CD4-positive, alpha-beta T cell (primary cell): ENCODE results near the gene MAPKAP1. TPM values are rescaled to one million over a fixed set of nuclear protein-coding genes. Genes with fewer than 3 reads are reported as not detected.

Experiments
- ATAC-seq: fragments of 200-7000 bp; cut with Tn5 transposase; one replicate; pipeline ENCODE4 v1.10.0; 2022; ENCODE audit warnings: mild to moderate bottlenecking; ENCODE audit not compliant: poor library complexity
- CTCF ChIA-PET: fragments of 350-600 bp; sonication (Branson Sonifier 250); formaldehyde crosslinking; loops from one replicate; lab custom pipeline; 2021; ENCODE audit warnings: antibody characterized with exemption, inconsistent platforms; lab: Charles Lee
- POLR2A ChIA-PET: fragments of 350-600 bp; sonication (Branson Sonifier 250); formaldehyde crosslinking; loops from one replicate; lab custom pipeline; 2021; ENCODE audit warnings: antibody characterized with exemption, inconsistent platforms; lab: Charles Lee
- DNase-seq, 14 experiments: peaks; one replicate each; pipeline ENCODE4 v3.0.0-alpha.2; 2013 to 2020; ENCODE audit warnings: mixed read lengths in 2 of 14
- H3K27ac ChIP-seq, 2 donors: one replicate each; pipeline versions ENCODE4 v1.5.1 to v1.7.0; 2013; ENCODE audit warnings: low read length in 2 of 2, low read depth in 1 of 2, mild to moderate bottlenecking in 1 of 2
- H3K27me3 ChIP-seq, 2 experiments: 1 replicate in 1 of 2; 2 replicates in 1 of 2; pipeline versions ENCODE4 v1.6.1 to v1.7.0; 2013; ENCODE audit warnings: low read length in 2 of 2, control low read depth in 1 of 2, mild to moderate bottlenecking in 1 of 2, moderate library complexity in 1 of 2; ENCODE audit not compliant: insufficient read depth in 2 of 2, control insufficient read depth in 1 of 2
- H3K36me3 ChIP-seq: one replicate; pipeline ENCODE4 v1.6.1; 2013; ENCODE audit warnings: low read length, control low read depth; ENCODE audit not compliant: insufficient read depth
- H3K4me1 ChIP-seq: one replicate; pipeline ENCODE4 v1.6.1; 2013; ENCODE audit warnings: low read length, control low read depth; ENCODE audit not compliant: insufficient read depth
- H3K4me3 ChIP-seq: one replicate; pipeline ENCODE4 v1.5.1; 2013; ENCODE audit warnings: mild to moderate bottlenecking, low read length, moderate library complexity
- H3K9me3 ChIP-seq, 2 experiments: 1 replicate in 1 of 2; 2 replicates in 1 of 2; pipeline versions ENCODE4 v1.6.1 to v1.7.0; 2013; ENCODE audit warnings: low read length in 2 of 2, mild to moderate bottlenecking in 2 of 2, control low read depth in 1 of 2, moderate library complexity in 1 of 2; ENCODE audit not compliant: control insufficient read depth in 1 of 2, insufficient read depth in 1 of 2
- H3K27ac Mint-ChIP-seq: one replicate; pipeline ENCODE4 v1.8.0; 2020; ENCODE audit warnings: mixed read lengths
- H3K27me3 Mint-ChIP-seq: one replicate; pipeline ENCODE4 v1.8.0; 2021; ENCODE audit warnings: mixed read lengths
- H3K36me3 Mint-ChIP-seq: one replicate; pipeline ENCODE4 v1.8.0; 2021; ENCODE audit warnings: low read depth, mixed read lengths
- H3K4me1 Mint-ChIP-seq: one replicate; pipeline ENCODE4 v1.8.0; 2021; ENCODE audit warnings: low read depth, mixed read lengths
- H3K4me3 Mint-ChIP-seq: one replicate; pipeline ENCODE4 v1.8.0; 2020; ENCODE audit warnings: mild to moderate bottlenecking, mixed read lengths
- H3K9me3 Mint-ChIP-seq: one replicate; pipeline ENCODE4 v1.8.0; 2020; ENCODE audit warnings: mixed read lengths
- CTCF ChIP-seq: fragments of 200-600 bp; IDR thresholded peaks from one replicate; pipeline ENCODE4 v1.8.0; 2022; ENCODE audit warnings: antibody characterized with exemption, mild to moderate bottlenecking
- intact Hi-C, 2 experiments: fragments of 100-400 bp; cut with DNase I in 1 of 2; cut with micrococcal nuclease in 1 of 2; formaldehyde crosslinking; loops; one replicate each; pipeline versions ENCODE4 v1.15.1 to v1.9.0; 2023 to 2025; cut with DNase I, micrococcal nuclease
- total RNA-seq, 174 experiments: library from RNA in 2 of 174; stranded (reverse) in 2 of 174; gene quantifications; one replicate each; pipeline ENCODE4 v1.2.3 and lab custom pipeline; 2021 to 2026

Gene MAPKAP1
- total RNA-seq, 2 experiments from 2014 or later: 40.3 to 44.9 TPM

GRCh38 chr9:125397736-125398135 is 309.3 kb downstream of the MAPKAP1 start:
- no peak for TF ChIP-seq CTCF
- Histone ChIP-seq H3K36me3 (no peaks in the 10 kb centered on the region), H3K9me3 (no peaks in the 10 kb centered on the region), H3K4me1 (no peaks in the 10 kb centered on the region), H3K4me3 (no peak overlapping the region), H3K27me3 (no peaks in the 10 kb centered on the region), H3K27ac (no peak overlapping the region)
- Mint-ChIP-seq H3K36me3 (no peaks in the 10 kb centered on the region), H3K27ac (no peak overlapping the region), H3K4me1 (no peaks in the 10 kb centered on the region), H3K4me3 (no peak overlapping the region), H3K9me3 (no peaks in the 10 kb centered on the region), H3K27me3 (no peaks in the 10 kb centered on the region)
- POLR2A ChIA-PET: no interaction called here
- DNase-seq (no peak), ATAC-seq (no peak)
- intact Hi-C loops: loop anchor here in 1 of 2 experiments (10.0 kb wide), 1 partner anchor 1403 kb away; no protein-coding TSS in a partner anchor
- CTCF ChIA-PET: no interaction called here

- Mint-ChIP-seq H3K27ac (no peak overlapping the region), H3K4me1 (no peaks in the 10 kb centered on the region), H3K4me3 (no peak overlapping the region), H3K9me3 (no peaks in the 10 kb centered on the region), H3K27me3 (no peaks in the 10 kb centered on the region), H3K36me3 (no peaks in the 10 kb centered on the region)
- TF ChIP-seq CTCF: no peak
- ChIA-PET CTCF (no interaction called here), POLR2A (no interaction called here)
- Histone ChIP-seq H3K27ac (no peak overlapping the region), H3K4me3 (no peak overlapping the region), H3K4me1 (no peaks in the 10 kb centered on the region), H3K27me3 (no peaks in the 10 kb centered on the region), H3K9me3 (no peaks in the 10 kb centered on the region), H3K36me3 (no peaks in the 10 kb centered on the region)
- ATAC-seq: no peak
- DNase-seq: no peak
- intact Hi-C loops: loop anchor here in 1 of 2 experiments (10.0 kb wide), 1 partner anchor 1402 kb away; no protein-coding TSS in a partner anchor
These were observed 310.2 kb downstream of the MAPKAP1 start for GRCh38 chr9:125396799-125397198.

- H3K27ac Mint-ChIP-seq: no peak overlapping the region
- H3K27me3 Mint-ChIP-seq: no peaks in the 10 kb centered on the region
- intact Hi-C loops: loop anchor here in 1 of 2 experiments (10.0 kb wide), 1 partner anchor 1399 kb away; no protein-coding TSS in a partner anchor
- ATAC-seq: no peak
- CTCF ChIA-PET: interaction anchor here (0.6 to 1.6 kb wide), 2 partner anchors 14 to 975 kb away, joined by 3 to 5 read pairs; no protein-coding TSS in a partner anchor
- no peaks in the 10 kb centered on the region for H3K9me3 ChIP-seq
- no peak for TF ChIP-seq CTCF
- POLR2A ChIA-PET: no interaction called here
- no peak for DNase-seq
- no peaks in the 10 kb centered on the region for H3K36me3 Mint-ChIP-seq
- peaks cover 0 to 3% of the 10 kb centered on the region in 2 experiments for H3K27me3 ChIP-seq
- no peaks in the 10 kb centered on the region for H3K4me1 Mint-ChIP-seq
- H3K4me3 ChIP-seq: no peak overlapping the region
- no peaks in the 10 kb centered on the region for H3K4me1 ChIP-seq
- H3K27ac ChIP-seq: no peak overlapping the region
- no peaks in the 10 kb centered on the region for H3K9me3 Mint-ChIP-seq
- no peak overlapping the region for H3K4me3 Mint-ChIP-seq
- no peaks in the 10 kb centered on the region for H3K36me3 ChIP-seq
These were observed 313.6 kb downstream of the MAPKAP1 start for GRCh38 chr9:125393426-125393825.
